Neural cell (in vitro differentiated cells): Measurements from ENCODE around the gene MAST4.

ENCODE experiments used
- EP300 ChIP-seq: fragments of 450-650 bp; conservative IDR thresholded peaks from 2 replicates; pipeline ENCODE4 v1.6.1; 2014; ENCODE audit warnings: antibody characterized with exemption, mild to moderate bottlenecking, moderate library complexity; ENCODE audit not compliant: poor library complexity, severe bottlenecking
- EZH2 ChIP-seq: fragments of 200-600, 300-800 bp; shearing (Covaris generic), sonication (generic); IDR thresholded peaks from 2 replicates; pipeline ENCODE4 v1.6.1; 2014; ENCODE audit warnings: antibody characterized with exemption, low read length, borderline replicate concordance, mild to moderate bottlenecking; ENCODE audit not compliant: insufficient read depth, poor library complexity, severe bottlenecking
- SMC3 ChIP-seq: fragments of 450-650 bp; conservative IDR thresholded peaks from 2 replicates; pipeline ENCODE4 v1.6.1; 2014; ENCODE audit warnings: antibody characterized with exemption, mild to moderate bottlenecking, moderate library complexity; ENCODE audit not compliant: poor library complexity
- TAF1 ChIP-seq: IDR thresholded peaks from 2 replicates; pipeline ENCODE4 v1.6.1; 2012; ENCODE audit warnings: low read depth
- TF ChIP-seq, protein P1 (sequence below): IDR thresholded peaks from 2 replicates; pipeline ENCODE4 v1.6.1; 2012; ENCODE audit warnings: borderline replicate concordance
- TF ChIP-seq, protein P2 (sequence below): fragments of 450-650 bp; IDR thresholded peaks from 2 replicates; pipeline ENCODE4 v1.5.1; 2014; ENCODE audit warnings: antibody characterized with exemption, mild to moderate bottlenecking, moderate library complexity; ENCODE audit not compliant: poor library complexity, severe bottlenecking

DNA sequence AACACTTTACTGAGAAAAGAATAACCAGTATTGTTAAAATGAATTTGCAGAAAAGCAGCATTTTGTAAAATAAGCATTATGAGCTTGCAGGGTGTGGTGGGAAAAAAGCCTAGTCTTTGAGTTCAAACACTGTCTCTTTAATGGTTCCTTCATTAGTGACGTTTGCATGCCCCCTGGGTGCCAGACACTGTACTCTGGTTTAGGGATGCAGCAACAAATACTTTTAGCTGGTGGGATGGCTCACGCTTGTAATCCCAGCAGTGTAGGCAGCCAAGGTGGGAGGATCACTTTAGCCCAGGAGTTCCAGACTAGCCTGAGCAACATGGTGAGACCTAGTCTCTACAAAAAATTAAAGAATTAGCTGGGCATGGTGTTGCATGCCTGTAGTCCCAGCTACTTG, 62.3 kb downstream of the MAST4 start:
- TF ChIP-seq EP300 = no peak
- TF ChIP-seq, protein P1, sequence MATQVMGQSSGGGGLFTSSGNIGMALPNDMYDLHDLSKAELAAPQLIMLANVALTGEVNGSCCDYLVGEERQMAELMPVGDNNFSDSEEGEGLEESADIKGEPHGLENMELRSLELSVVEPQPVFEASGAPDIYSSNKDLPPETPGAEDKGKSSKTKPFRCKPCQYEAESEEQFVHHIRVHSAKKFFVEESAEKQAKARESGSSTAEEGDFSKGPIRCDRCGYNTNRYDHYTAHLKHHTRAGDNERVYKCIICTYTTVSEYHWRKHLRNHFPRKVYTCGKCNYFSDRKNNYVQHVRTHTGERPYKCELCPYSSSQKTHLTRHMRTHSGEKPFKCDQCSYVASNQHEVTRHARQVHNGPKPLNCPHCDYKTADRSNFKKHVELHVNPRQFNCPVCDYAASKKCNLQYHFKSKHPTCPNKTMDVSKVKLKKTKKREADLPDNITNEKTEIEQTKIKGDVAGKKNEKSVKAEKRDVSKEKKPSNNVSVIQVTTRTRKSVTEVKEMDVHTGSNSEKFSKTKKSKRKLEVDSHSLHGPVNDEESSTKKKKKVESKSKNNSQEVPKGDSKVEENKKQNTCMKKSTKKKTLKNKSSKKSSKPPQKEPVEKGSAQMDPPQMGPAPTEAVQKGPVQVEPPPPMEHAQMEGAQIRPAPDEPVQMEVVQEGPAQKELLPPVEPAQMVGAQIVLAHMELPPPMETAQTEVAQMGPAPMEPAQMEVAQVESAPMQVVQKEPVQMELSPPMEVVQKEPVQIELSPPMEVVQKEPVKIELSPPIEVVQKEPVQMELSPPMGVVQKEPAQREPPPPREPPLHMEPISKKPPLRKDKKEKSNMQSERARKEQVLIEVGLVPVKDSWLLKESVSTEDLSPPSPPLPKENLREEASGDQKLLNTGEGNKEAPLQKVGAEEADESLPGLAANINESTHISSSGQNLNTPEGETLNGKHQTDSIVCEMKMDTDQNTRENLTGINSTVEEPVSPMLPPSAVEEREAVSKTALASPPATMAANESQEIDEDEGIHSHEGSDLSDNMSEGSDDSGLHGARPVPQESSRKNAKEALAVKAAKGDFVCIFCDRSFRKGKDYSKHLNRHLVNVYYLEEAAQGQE = no peak
- TF ChIP-seq EZH2 = no peak
- TF ChIP-seq, protein P2, sequence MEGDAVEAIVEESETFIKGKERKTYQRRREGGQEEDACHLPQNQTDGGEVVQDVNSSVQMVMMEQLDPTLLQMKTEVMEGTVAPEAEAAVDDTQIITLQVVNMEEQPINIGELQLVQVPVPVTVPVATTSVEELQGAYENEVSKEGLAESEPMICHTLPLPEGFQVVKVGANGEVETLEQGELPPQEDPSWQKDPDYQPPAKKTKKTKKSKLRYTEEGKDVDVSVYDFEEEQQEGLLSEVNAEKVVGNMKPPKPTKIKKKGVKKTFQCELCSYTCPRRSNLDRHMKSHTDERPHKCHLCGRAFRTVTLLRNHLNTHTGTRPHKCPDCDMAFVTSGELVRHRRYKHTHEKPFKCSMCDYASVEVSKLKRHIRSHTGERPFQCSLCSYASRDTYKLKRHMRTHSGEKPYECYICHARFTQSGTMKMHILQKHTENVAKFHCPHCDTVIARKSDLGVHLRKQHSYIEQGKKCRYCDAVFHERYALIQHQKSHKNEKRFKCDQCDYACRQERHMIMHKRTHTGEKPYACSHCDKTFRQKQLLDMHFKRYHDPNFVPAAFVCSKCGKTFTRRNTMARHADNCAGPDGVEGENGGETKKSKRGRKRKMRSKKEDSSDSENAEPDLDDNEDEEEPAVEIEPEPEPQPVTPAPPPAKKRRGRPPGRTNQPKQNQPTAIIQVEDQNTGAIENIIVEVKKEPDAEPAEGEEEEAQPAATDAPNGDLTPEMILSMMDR = no peak
- TF ChIP-seq SMC3 = no peak
- no peak for TF ChIP-seq TAF1
